Measurements from ENCODE around the gene SLC23A2. TPM values are rescaled to one million over a fixed set of nuclear protein-coding genes. Genes with fewer than 3 reads are reported as not detected.

SLC23A2 gene
- total RNA-seq, 1 experiment from 2014 or later = 14.6 TPM

DNA sequence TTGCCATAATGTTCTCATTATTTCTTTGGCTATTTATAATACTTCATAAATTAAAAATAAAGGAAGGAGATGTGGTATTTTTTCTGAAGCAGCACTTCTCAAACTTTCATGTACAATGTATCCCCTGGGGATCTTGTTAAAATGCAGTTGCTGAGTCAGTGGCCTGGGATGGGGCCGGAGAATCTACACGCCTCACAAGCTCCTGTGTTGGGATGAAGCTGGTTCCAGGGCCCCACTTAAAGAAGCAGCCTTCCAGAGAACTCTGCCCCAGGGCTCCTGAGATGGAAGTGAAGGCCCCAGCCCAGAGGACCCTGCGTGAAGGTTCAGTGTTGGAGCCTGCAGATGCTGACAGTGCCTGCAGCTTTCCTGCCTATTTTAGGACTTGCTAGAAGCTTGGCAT is 40.1 kb upstream of the SLC23A2 start:
- in situ Hi-C loops (cut with HindIII; ENCODE audit: low pct_unique_long_range_greater_than_20kb, low sequenced_read_pairs) = no loop called here
- TF ChIP-seq, protein P1, sequence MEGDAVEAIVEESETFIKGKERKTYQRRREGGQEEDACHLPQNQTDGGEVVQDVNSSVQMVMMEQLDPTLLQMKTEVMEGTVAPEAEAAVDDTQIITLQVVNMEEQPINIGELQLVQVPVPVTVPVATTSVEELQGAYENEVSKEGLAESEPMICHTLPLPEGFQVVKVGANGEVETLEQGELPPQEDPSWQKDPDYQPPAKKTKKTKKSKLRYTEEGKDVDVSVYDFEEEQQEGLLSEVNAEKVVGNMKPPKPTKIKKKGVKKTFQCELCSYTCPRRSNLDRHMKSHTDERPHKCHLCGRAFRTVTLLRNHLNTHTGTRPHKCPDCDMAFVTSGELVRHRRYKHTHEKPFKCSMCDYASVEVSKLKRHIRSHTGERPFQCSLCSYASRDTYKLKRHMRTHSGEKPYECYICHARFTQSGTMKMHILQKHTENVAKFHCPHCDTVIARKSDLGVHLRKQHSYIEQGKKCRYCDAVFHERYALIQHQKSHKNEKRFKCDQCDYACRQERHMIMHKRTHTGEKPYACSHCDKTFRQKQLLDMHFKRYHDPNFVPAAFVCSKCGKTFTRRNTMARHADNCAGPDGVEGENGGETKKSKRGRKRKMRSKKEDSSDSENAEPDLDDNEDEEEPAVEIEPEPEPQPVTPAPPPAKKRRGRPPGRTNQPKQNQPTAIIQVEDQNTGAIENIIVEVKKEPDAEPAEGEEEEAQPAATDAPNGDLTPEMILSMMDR (IDR thresholded peaks at IDR 0.05) = no peak
- TF ChIP-seq, protein P2, sequence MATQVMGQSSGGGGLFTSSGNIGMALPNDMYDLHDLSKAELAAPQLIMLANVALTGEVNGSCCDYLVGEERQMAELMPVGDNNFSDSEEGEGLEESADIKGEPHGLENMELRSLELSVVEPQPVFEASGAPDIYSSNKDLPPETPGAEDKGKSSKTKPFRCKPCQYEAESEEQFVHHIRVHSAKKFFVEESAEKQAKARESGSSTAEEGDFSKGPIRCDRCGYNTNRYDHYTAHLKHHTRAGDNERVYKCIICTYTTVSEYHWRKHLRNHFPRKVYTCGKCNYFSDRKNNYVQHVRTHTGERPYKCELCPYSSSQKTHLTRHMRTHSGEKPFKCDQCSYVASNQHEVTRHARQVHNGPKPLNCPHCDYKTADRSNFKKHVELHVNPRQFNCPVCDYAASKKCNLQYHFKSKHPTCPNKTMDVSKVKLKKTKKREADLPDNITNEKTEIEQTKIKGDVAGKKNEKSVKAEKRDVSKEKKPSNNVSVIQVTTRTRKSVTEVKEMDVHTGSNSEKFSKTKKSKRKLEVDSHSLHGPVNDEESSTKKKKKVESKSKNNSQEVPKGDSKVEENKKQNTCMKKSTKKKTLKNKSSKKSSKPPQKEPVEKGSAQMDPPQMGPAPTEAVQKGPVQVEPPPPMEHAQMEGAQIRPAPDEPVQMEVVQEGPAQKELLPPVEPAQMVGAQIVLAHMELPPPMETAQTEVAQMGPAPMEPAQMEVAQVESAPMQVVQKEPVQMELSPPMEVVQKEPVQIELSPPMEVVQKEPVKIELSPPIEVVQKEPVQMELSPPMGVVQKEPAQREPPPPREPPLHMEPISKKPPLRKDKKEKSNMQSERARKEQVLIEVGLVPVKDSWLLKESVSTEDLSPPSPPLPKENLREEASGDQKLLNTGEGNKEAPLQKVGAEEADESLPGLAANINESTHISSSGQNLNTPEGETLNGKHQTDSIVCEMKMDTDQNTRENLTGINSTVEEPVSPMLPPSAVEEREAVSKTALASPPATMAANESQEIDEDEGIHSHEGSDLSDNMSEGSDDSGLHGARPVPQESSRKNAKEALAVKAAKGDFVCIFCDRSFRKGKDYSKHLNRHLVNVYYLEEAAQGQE (IDR thresholded peaks at IDR 0.05; ENCODE audit: insufficient read depth in 1 of 2, low read depth in 2 of 2, low read length in 1 of 2) = no peak
- TF ChIP-seq POLR2AphosphoS5 (IDR thresholded peaks at IDR 0.05; ENCODE audit: low read depth, low read length) (no peak), SIN3A (IDR thresholded peaks at IDR 0.05; ENCODE audit: borderline replicate concordance, insufficient read depth, low read depth, low read length) (no peak), TCF7L2 (IDR thresholded peaks at IDR 0.05; ENCODE audit: low read depth, low read length) (no peak)
- no peaks in the 10 kb centered on the region for H3K27me3 ChIP-seq (ENCODE audit: control insufficient read depth, insufficient read depth, low read length)
- DNase-seq (ENCODE audit: low read depth, low spot score) = no peak
- H3K4me1 ChIP-seq (ENCODE audit: control insufficient read depth, insufficient read depth, low read length) = no peaks in the 10 kb centered on the region
- no peak overlapping the region for H3K27ac ChIP-seq (ENCODE audit: low read length)
- ChIA-PET POLR2A (no interaction called here), CTCF (interaction anchor here (0.7 kb wide), 1 partner anchor 431 kb away, joined by 9 read pairs; no protein-coding TSS in a partner anchor)
- no TSS peak for BruUV-seq (replicated peaks)
- ATAC-seq = no peak
- intact Hi-C loops (cut with micrococcal nuclease; ENCODE audit: unreplicated experiment) = no loop called here
- no peaks in the 10 kb centered on the region for H3K9me3 ChIP-seq (ENCODE audit: control insufficient read depth, insufficient read depth, low read depth, low read length)
- H3K4me3 ChIP-seq (ENCODE audit: low read depth in 2 of 2, low read length in 2 of 2) = no peak overlapping the region
- no peaks in the 10 kb centered on the region for H3K36me3 ChIP-seq (ENCODE audit: control insufficient read depth, insufficient read depth, low read length)

DNA sequence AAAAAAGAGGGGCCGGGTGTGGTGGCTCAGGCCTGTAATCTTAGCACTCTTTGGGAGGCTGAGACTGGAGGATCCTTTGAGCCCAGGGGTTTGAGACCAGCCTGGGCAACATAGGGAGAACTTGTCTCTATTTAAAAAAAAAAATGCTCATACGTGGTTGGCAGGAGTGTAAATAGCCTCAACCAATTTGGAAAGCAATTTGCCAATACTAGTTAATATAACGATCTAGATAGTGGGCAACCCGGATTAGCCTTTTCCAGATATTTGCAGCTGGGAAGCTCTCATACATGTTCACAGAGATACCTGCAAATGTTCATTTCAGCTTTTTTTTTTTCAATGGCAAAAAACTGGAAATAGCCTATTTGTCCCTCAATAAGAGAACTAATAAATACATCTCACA is 39.0 kb upstream of the SLC23A2 start:
- Histone ChIP-seq H3K9me3 (ENCODE audit: control insufficient read depth, insufficient read depth, low read depth, low read length) (no peaks in the 10 kb centered on the region), H3K4me3 (ENCODE audit: low read depth in 2 of 2, low read length in 2 of 2) (no peak overlapping the region), H3K27me3 (ENCODE audit: control insufficient read depth, insufficient read depth, low read length) (no peaks in the 10 kb centered on the region), H3K4me1 (ENCODE audit: control insufficient read depth, insufficient read depth, low read length) (no peaks in the 10 kb centered on the region), H3K36me3 (ENCODE audit: control insufficient read depth, insufficient read depth, low read length) (no peaks in the 10 kb centered on the region), H3K27ac (ENCODE audit: low read length) (no peak overlapping the region)
- ChIA-PET POLR2A (no interaction called here), CTCF (no interaction called here)
- DNase-seq (ENCODE audit: low read depth, low spot score) (no peak), ATAC-seq (no peak)
- TF ChIP-seq TCF7L2 (IDR thresholded peaks at IDR 0.05; ENCODE audit: low read depth, low read length) = no peak
- intact Hi-C loops (cut with micrococcal nuclease; ENCODE audit: unreplicated experiment) = no loop called here
- in situ Hi-C loops (cut with HindIII; ENCODE audit: low pct_unique_long_range_greater_than_20kb, low sequenced_read_pairs) = no loop called here
- no TSS peak for BruUV-seq (replicated peaks)

DNA sequence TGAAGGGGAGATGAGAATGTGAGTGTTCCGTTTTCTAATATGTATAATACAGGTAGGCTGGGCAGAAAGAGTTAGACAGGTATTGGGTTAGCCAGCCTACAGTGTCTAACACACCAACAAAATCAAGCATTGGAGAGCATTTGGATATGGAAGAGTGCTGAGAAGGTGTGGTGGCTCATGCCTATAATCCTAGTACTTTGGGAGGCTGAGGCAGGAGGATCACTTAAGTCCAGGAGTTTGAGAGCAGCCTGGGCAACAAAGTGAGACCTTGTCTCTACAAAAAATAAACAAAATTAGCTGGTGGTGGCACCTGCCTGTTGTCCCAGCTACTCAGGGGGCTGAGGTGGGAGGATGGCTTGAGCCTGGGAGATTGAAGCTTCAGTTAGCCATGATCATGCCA is 38.6 kb upstream of the SLC23A2 start:
- in situ Hi-C loops (cut with HindIII; ENCODE audit: low pct_unique_long_range_greater_than_20kb, low sequenced_read_pairs) (no loop called here), intact Hi-C loops (cut with micrococcal nuclease; ENCODE audit: unreplicated experiment) (no loop called here)
- TF ChIP-seq POLR2AphosphoS5 (IDR thresholded peaks at IDR 0.05; ENCODE audit: low read depth, low read length) (no peak), SIN3A (IDR thresholded peaks at IDR 0.05; ENCODE audit: borderline replicate concordance, insufficient read depth, low read depth, low read length) (no peak), TCF7L2 (IDR thresholded peaks at IDR 0.05; ENCODE audit: low read depth, low read length) (no peak)
- TF ChIP-seq, protein P1 (IDR thresholded peaks at IDR 0.05) = no peak
- TF ChIP-seq, protein P2 (IDR thresholded peaks at IDR 0.05; ENCODE audit: insufficient read depth in 1 of 2, low read depth in 2 of 2, low read length in 1 of 2) = no peak
- ATAC-seq (no peak), DNase-seq (ENCODE audit: low read depth, low spot score) (no peak)
- Histone ChIP-seq H3K27ac (ENCODE audit: low read length) (no peak overlapping the region), H3K4me1 (ENCODE audit: control insufficient read depth, insufficient read depth, low read length) (no peaks in the 10 kb centered on the region), H3K9me3 (ENCODE audit: control insufficient read depth, insufficient read depth, low read depth, low read length) (no peaks in the 10 kb centered on the region), H3K27me3 (ENCODE audit: control insufficient read depth, insufficient read depth, low read length) (no peaks in the 10 kb centered on the region), H3K36me3 (ENCODE audit: control insufficient read depth, insufficient read depth, low read length) (no peaks in the 10 kb centered on the region), H3K4me3 (ENCODE audit: low read depth in 2 of 2, low read length in 2 of 2) (no peak overlapping the region)
- ChIA-PET CTCF (no interaction called here), POLR2A (no interaction called here)
- BruUV-seq (replicated peaks) = no TSS peak

Data from Panc1 (cell line).